Glutamatergic neuron (in vitro differentiated cells): ENCODE measurements around the gene SMIM12. TPM values are rescaled to one million over a fixed set of nuclear protein-coding genes. Genes with fewer than 3 reads are reported as not detected.

Source experiments
- DNase-seq: peaks from one replicate; pipeline ENCODE4 v3.0.0; 2022
- H3K27ac Mint-ChIP-seq: one replicate; pipeline ENCODE4 v1.8.0; 2020; ENCODE audit warnings: mild to moderate bottlenecking, mixed read lengths, inconsistent platforms; ENCODE audit not compliant: unreplicated experiment
- H3K27me3 Mint-ChIP-seq: one replicate; pipeline ENCODE4 v1.8.0; 2020; ENCODE audit warnings: mild to moderate bottlenecking, moderate library complexity, mixed read lengths, inconsistent platforms; ENCODE audit not compliant: unreplicated experiment
- H3K36me3 Mint-ChIP-seq: one replicate; pipeline ENCODE4 v1.8.0; 2020; ENCODE audit warnings: mild to moderate bottlenecking, mixed read lengths, inconsistent platforms; ENCODE audit not compliant: unreplicated experiment
- H3K4me1 Mint-ChIP-seq: one replicate; pipeline ENCODE4 v1.8.0; 2020; ENCODE audit warnings: mild to moderate bottlenecking, low read depth, mixed read lengths, inconsistent platforms; ENCODE audit not compliant: unreplicated experiment
- H3K4me3 Mint-ChIP-seq: one replicate; pipeline ENCODE4 v1.8.0; 2020; ENCODE audit warnings: mild to moderate bottlenecking, mixed read lengths, inconsistent platforms; ENCODE audit not compliant: unreplicated experiment
- H3K9me3 Mint-ChIP-seq: one replicate; pipeline ENCODE4 v1.8.0; 2020; ENCODE audit warnings: mild to moderate bottlenecking, moderate library complexity, mixed read lengths, inconsistent platforms; ENCODE audit not compliant: unreplicated experiment
- CTCF ChIP-seq: fragments of 200-600 bp; sonication (generic); IDR thresholded peaks from one replicate; pipeline ENCODE4 v1.5.0; 2021; ENCODE audit not compliant: partially characterized antibody, unreplicated experiment
- total RNA-seq: library from RNA; stranded (reverse); fragmentation: NEBNext Ultra II Directional; extraction: Animal tissue kit (Norgen Biotek cat#: 25700); gene quantifications from one replicate; pipeline ENCODE4 v1.2.1, GENCODE V29; 2021; ENCODE audit not compliant: unreplicated experiment

Gene SMIM12
- total RNA-seq, 1 donor from 2014 or later = 59.9 TPM

DNA sequence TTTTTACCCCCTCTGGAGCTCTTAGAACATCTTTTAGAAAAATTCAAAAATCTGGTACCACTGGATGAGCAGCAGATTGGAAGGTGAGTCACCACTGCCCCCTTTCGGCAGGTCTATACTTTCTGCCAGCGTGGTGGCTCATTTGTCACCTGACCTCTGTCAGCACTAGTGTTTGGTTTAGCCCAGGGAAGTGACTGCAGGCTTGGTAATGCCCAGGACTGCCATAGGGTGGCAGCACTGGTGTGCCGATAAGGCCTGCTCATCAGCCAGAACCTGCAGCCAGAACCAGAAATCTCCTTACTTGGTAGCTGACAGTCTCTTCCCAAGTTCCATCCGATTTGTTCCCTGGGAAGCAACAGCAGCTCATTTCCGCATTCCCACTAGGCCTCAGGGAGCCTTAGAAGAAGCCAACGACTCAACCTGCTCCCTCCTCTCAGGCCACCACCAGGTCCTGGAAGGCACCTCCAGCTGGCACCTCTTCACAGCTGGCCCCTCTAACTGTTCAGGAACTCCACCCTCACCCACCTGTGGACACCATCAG, 6.8 kb downstream of the SMIM12 start:
- Mint-ChIP-seq H3K36me3 (peaks cover 13% of the 10 kb centered on the region), H3K27ac (no peak overlapping the region), H3K27me3 (no peaks in the 10 kb centered on the region), H3K4me1 (peaks cover 10% of the 10 kb centered on the region), H3K4me3 (no peak overlapping the region), H3K9me3 (peaks cover 2% of the 10 kb centered on the region)
- peak; percentile 97 for TF ChIP-seq CTCF
- DNase-seq = peak; percentile 93

- Mint-ChIP-seq H3K4me1 (peaks cover 10% of the 10 kb centered on the region), H3K27me3 (no peaks in the 10 kb centered on the region), H3K9me3 (peaks cover 2% of the 10 kb centered on the region), H3K27ac (no peak overlapping the region), H3K36me3 (peaks cover 13% of the 10 kb centered on the region), H3K4me3 (no peak overlapping the region)
- no peak for DNase-seq
- TF ChIP-seq CTCF = no peak
Observed at GRCh38 chr1:34851431-34852105, 8.0 kb downstream of the SMIM12 start.

GRCh38 chr1:34850382-34850781, 9.2 kb downstream of the SMIM12 start:
- no peak for TF ChIP-seq CTCF
- Mint-ChIP-seq H3K36me3 (peaks cover 13% of the 10 kb centered on the region), H3K27ac (no peak overlapping the region), H3K27me3 (peaks cover under 1% of the 10 kb centered on the region), H3K4me3 (no peak overlapping the region), H3K4me1 (peaks cover 11% of the 10 kb centered on the region), H3K9me3 (peaks cover 2% of the 10 kb centered on the region)
- no peak for DNase-seq

GRCh38 chr1:34847094-34847493, 12.5 kb downstream of the SMIM12 start:
- Mint-ChIP-seq H3K4me1 (peaks cover 20% of the 10 kb centered on the region), H3K9me3 (peaks cover 2% of the 10 kb centered on the region), H3K36me3 (peaks cover 13% of the 10 kb centered on the region), H3K4me3 (no peak overlapping the region), H3K27me3 (peaks cover 2% of the 10 kb centered on the region), H3K27ac (no peak overlapping the region)
- DNase-seq = no peak
- no peak for TF ChIP-seq CTCF

DNA sequence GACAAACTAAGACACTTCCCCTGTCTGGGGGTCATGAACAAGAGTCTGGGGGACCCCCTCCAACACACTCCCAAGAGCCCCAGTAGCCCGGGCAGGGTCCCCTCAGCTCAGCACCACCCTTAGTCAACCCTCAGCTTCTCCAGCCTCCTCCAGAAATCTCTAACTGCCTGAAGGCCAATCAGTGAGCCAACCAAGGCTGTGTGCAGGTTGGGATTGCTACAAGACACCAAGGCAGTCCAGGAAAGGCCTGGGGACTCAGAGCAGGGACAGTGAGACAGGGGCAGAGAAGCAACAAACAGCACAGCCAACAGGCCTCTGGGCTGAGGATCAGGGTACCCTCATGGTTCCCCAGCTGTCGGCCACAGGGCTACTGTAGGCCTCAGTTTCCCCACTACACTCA, 13.3 kb downstream of the SMIM12 start:
- no peak for DNase-seq
- H3K9me3 Mint-ChIP-seq = peaks cover 2% of the 10 kb centered on the region
- peaks cover 2% of the 10 kb centered on the region for H3K27me3 Mint-ChIP-seq
- peaks cover 13% of the 10 kb centered on the region for H3K36me3 Mint-ChIP-seq
- H3K4me3 Mint-ChIP-seq = no peak overlapping the region
- no peak overlapping the region for H3K27ac Mint-ChIP-seq
- no peak for TF ChIP-seq CTCF
- H3K4me1 Mint-ChIP-seq = peaks cover 20% of the 10 kb centered on the region
